GM18951 (cell line): ENCODE data around the gene SNX9.

ENCODE experiments used
- POLR2A ChIP-seq: IDR thresholded peaks from 4 replicates; pipeline ENCODE4 v1.6.1; 2011; ENCODE audit warnings: mild to moderate bottlenecking; ENCODE audit not compliant: insufficient read length, insufficient read depth; ENCODE audit errors: extremely low read depth
- in situ Hi-C: fragments of 300-500 bp; cut with MboI; formaldehyde crosslinking; loops from one replicate; pipeline ENCODE4 v1.12.0; 2022; ENCODE audit warnings: low sequenced_read_pairs, mixed read lengths, inconsistent platforms; ENCODE audit not compliant: unreplicated experiment

The SNX9 gene

DNA sequence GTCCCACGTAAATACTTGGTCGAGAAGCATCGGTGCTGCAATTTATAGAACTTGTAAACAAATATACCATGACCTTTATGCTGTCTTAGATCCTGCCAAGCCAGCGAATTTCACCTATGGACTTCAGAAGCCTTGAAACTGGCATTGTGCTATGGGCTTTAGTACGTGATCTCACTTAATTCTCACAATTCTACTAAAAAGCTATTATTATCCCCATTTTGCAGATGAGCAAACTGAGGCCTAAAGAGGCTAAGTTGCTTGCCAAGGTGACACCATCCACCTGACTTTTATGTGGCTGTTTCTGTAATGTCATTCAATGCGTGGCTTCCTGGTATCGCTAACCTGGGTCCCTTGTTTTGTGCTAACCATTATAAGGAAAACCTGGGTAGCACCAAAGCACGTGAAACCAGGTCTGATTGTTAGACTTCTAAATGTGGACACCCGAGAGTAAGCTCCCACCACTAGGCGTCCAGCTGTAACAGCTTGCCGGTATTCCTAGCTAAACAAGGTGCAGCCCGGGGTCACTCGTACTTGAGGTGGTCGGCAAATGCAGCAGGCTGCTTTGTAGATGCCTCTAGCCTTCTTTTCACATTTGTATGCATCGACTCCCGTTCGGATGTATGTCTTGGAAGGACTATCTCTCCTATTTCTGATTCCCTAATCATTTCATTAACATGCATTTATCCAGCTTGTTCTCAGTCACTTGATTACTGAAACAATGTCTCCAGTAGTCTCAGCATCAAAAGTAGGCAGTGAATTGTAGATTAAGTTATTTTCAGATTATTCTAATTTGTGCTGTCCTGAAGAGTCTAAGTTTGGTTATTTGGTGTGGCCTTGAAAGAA is 159.7 kb downstream of the SNX9 start:
- in situ Hi-C loops, result no loop called here
- TF ChIP-seq POLR2A, result no peak

DNA sequence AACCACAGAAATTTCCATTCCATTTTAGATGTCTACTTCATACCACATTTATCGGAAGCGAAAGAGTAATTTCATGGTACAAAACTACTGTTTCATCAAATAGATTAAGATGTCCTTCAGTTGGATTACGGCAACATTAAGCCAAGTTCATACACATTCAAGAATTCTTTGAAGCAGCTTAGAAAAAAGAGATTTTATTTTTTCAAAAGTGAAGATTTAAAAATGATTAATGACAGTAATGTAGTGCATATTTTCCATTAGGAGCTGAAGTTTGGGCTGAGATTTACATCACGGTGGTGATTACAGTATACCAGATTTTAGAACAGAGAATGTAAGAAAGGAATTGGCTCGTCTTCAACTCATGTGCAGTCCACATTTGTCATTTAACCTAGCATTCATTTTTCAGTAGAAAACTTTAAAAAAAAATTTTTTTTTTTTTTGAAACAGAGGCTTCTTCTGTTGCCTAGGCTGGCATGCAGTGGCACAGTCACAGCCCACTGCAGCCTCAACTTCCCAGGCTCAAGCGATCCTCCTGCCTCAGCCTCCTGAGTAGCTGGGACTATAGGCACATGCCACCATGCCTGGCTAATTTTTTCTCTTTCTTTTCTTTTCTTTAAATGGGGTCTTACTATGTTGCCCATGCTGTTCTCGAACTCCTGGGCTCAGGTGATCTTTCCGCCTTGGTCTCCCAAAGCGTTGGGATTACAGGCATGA is 160.5 kb downstream of the SNX9 start:
- TF ChIP-seq POLR2A, result no peak
- in situ Hi-C loops, result no loop called here

DNA sequence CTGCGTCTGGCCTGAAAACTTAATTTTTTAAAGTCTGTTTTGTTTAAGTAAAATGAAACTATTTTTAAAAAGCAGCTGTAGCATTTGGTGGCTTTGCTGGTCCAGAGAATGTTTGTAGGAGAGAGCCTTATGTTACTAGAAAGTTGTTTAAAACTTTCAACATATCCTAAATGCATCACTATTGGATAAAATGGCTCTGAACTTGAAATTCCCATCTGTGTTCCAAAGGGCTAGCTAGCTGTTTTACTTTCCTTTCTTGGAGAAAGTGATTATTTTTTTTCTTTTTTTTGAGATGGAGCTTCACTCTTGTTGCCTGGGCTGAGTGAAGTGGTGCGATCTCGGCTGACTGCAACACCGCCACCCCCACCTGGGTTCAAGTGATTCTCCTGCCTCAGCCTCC is 161.1 kb downstream of the SNX9 start:
- no peak for TF ChIP-seq POLR2A
- in situ Hi-C loops, result no loop called here

DNA sequence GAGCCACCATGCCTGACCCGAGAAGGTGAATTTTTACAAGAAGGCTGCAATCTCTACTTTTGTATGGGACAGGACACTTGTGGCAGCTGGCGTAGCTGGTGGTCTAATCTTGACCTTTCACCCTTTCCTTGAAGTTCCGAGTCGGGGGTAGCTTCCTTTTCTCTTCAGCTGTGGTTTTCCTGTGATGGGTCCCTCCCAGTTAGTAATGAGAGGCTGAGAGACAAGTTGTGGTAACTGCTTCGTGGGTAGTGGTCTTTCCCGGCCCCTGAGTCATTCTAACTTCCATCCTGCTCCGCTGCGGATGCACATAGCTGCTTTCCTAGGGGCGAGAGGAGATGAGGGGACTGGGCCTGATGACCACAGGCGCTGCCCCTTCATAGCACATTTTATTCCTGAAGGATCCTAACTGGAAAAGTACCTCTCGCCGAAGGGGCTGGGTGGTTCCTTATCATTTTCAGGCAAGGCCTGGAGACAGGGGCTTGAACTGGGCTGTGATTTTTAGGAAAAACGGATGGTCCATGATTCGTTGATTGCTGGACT is 161.7 kb downstream of the SNX9 start:
- in situ Hi-C loops, result no loop called here

DNA sequence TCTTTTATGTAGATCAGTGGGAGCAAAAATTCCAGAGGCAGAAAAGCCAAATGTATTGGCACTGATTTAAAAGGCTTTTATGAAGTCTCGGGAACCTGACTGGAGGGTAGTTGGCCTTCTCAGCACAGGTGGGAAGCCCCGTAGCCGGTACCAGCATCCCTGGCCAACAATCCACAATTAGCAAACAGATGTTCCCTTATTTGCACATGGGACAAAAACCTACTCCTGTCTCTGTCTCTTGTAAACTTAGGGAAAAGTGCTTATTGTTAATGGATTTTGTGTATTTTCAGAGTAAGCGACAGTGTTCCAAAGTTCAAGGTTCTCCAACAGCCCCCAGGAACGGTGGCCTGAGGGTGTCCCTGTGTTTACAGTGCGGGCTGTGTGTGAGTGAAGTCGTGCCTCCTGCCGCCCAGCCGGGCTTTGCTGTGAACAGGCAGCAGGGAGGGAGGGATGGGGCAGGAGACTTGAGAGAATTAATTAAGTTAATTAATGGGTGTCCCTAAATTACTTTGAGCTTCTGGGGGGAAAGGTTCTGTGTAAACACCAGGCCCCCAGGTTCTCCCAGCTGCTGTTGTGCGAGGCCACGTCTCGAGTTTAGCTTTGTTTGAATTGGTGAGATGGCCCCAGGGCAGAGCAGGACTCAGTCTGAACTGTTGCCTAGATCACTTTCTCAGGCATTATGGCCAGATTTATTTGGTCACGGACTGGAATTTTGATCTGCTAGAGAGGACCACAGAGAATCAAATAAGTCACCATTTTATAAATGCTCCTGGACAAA is 162.5 kb downstream of the SNX9 start:
- in situ Hi-C loops, result no loop called here
- TF ChIP-seq POLR2A, result no peak

More for the DNA sequence above, 161.7 kb downstream of the SNX9 start:
- TF ChIP-seq POLR2A, result no peak

DNA sequence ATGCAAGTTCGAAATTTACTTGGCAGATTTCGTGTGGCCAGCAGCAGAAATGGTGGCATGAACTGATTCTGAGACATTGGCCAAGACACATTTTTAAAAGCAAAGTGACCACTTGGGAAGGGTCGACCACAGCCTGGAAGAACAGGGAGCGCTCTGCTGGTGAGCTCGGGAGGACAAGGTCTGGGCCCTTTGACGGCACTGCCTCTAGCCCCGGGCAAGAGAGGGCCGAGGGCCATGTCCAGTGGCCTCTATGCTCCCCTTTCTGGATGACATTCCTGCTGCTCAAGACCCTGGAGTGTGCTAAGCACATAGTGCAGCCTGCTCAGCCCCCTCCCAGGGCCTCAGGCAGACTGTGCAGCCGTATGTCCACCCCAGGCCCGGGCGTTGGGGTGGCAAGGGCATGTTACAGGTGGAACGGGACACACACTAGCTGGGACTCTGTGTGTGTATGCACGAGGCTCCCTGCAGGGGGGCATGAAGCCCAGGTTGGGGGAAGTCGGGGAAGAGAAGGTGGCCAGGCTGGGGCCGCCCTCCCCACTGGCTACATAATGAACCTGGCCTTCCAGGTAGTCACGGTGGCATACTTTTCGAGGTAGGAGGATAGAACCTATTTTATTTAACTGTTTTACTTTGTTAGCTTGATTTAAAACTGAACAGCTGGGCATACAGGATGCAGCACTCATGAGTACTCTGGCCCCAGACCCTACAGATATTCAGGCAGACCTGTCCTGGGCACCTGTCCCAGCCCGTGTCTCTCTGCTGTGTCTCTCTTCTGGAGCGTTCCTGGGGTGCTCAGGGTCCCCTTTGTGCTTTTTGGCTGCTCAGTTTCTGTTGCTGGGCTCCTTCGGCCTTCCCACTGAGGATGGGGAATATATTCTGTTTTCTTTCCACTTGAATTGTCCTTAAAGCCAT is 165.0 kb downstream of the SNX9 start:
- in situ Hi-C loops, result no loop called here
- TF ChIP-seq POLR2A, result no peak

DNA sequence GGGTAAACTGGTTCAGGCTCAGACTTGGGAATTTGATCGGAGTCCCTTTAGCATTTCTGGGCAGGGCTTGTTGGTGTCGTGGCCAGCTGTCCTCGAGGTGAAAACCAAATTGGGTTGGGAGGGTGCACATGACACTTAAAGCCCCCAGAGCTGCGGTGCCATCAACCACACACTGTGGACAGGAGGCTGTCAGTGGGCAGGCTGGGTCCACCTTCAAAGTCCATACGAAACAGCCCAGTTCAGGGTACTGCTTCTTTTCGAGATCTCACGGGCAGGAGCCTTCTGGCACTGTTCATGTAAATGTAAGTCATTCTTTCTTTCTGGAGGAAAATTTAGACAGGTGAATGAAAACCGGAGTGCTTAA is 165.6 kb downstream of the SNX9 start:
- in situ Hi-C loops, result no loop called here
- TF ChIP-seq POLR2A, result no peak

DNA sequence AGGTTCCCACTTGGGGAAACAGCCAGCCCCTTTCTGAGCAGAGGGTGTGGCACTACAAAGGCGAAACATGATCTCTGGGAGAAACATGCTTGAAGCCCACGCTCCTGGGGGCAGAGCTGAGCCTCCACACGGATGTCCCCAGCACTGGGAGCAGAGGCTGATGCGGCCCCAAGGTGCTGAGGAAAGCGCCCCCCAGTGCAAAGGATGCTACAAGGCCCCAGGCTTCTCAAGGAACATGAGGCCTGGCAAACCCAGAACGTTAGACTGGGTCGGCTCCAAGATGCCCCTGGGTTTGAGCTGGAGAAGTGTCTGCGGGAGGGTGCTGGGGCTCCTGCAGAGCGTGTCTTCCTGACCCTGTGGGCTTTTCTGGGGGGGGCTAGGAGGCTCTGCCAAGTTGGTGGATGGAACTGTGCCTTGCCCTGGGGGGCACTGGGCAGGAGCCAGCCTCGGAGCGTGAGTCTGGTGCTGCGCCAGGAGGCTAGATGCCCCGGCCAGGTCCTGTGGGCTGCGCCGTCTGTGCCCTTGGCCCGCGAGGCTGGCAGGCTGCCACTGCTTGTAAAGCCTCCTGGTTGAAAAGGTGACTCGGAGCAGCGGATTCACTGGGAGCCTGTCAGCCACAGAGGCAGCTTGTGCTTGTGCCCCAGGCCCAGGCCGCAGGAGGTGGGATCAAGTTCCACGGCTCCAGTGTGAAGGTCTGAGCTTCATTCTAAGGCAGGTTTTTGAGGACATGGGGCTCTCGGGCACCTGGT is 166.7 kb downstream of the SNX9 start:
- in situ Hi-C loops, result no loop called here
- no peak for TF ChIP-seq POLR2A

DNA sequence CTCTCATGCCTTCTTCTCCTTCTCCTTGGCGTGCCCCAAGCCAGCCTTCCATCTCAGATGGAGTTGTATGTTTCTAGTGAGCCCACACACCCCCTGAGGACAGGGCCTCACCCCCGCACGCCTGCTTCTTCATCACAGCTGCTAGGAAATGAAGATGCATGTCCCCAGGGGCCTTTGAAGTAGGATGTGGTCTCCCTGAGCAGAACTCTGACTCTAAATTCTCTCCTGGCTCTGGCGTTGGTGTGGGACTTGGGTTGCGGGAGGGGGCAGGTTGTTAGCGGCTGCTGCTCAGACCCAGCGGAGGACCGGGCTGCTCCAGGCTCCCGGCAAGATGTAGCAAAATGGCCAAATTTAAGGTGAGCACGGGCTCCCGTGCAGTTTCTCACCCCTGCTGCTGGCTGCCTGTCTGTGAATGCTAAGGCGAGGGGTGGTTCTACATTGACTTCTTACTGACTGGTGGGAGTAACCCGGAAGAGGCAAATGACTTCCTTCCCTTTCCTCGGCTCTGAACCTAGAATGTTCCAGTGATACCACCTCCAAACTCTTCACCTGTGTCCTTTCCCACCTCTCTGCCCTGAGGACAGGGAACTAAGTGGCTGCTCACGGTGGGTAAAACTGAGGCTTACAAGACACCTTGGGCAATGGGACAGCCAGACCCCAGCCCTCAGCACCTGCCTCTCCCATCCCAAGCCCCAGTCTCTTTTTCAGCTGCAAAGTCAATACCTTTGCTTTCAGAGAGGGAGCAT is 167.4 kb downstream of the SNX9 start:
- in situ Hi-C loops, result no loop called here
- no peak for TF ChIP-seq POLR2A

DNA sequence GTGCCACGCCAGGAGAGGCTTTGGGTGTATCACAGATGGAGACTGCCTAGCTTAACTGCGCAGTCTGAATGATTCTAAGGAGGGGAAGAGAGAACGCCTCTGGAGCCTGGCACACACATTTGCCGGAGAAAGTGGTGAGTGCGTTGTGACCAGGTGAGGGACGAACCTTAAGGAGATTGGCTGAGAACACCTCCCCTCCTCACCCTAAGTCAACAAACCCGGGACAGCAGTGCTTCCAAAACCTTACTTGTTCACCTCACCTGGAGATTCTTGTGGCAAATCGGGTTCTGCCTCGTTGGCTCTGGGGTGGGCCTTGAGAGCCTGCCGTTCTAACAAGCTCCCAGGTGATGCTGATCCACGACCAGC is 168.0 kb downstream of the SNX9 start:
- no peak for TF ChIP-seq POLR2A
- in situ Hi-C loops, result no loop called here

DNA sequence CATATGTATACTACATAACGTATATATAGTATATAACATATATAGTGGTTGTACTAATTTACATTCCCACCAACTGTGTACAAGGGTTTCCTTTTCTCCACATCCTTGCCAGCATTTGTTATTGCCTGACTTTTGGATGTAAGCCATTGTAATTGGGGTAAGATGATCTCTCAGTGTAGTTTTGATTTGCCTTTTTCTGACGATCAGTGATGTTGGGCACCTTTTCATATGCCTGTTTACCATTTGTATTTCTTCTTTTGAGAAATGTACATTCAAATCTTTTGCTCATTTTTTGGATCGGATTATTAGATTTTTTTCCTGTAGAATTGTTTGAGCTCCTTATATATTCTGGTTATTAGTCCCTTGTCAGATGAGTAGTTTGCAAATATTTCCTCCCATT is 170.0 kb downstream of the SNX9 start:
- TF ChIP-seq POLR2A, result no peak
- in situ Hi-C loops, result no loop called here
